GM21526 (cell line): ENCODE measurements around the gene KRT2.

Experiments used
- ATAC-seq: cut with Tn5 transposase; IDR thresholded peaks from one replicate; pipeline ENCODE4 v1.9.1; 2021; ENCODE audit warnings: moderate library complexity; ENCODE audit not compliant: unreplicated experiment, low FRiP score

The KRT2 gene

DNA sequence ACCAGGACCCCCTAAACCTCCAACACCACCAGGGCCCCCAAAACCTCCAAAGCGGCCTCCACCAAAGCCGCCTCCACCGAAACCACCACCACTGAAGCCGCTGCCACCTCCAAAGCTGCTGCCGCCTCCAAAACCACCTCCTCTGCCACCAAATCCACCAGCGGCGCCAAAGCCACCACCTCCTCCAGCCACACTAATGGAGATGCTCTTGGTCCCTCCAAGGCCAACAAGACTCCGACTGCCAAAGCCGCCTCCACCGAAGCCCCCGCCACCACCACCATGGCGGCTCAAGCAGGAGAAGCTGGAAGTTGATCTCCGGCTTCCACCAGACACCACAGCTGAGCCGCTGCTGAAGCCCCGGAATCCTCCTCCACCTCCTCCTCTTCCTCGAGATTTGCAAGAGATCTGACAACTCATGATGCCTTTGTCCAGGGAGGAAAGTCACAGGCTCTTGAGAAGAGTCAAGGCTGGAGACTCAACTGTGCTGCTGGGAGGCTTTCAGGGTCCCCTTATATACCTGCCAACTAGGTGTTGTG lies at the start of gene KRT2:
Gene KRT2, minus strand, starts transcription at position 486 of the 536 bp plus-strand sequence. Its CDS starts 69 bp downstream, at position 417.
- ATAC-seq, result no peak

- ATAC-seq, result no peak
Observed at GRCh38 chr12:52701281-52701680, 49.3 kb upstream of the KRT2 start.

GRCh38 chr12:52699960-52700359 lies 47.9 kb upstream of the KRT2 start:
- ATAC-seq, result no peak

GRCh38 chr12:52699373-52699772 lies 47.4 kb upstream of the KRT2 start:
- ATAC-seq, result no peak

DNA sequence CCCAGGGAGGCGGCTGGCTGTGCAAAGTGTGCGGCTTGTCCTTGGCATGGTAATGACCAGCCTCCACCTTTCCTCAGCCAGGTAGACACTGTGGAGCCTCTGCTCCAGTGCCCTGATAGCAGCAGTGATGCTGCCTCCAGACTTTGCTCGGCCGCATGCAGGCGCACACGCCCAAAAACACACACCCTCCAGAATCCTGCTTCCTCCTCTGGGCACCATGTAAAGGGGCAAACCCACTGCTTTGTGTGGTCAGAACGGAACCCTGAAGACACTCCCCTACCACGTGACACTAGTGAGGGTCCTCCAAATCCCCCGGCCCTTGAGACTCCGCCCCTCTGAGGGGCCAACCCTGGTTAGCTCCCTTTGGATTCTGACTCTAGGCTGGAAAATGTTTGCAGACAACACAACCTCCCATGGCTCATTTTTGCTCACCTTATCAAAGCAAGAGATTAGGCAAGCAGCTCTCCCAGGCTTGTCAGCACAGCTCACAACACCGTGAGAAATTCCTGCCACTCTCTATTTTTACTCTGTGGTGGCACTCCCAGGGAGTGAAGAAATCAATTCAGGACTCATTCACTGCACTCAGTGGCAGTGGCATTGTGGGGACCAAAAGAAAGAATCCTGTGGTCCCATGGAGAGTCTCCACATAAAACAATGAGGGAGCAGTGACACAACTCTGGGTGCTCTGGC lies 46.8 kb upstream of the KRT2 start:
- no peak for ATAC-seq

- ATAC-seq, result no peak
Observed at GRCh38 chr12:52697058-52697582, 45.1 kb upstream of the KRT2 start.

- no peak for ATAC-seq
Observed at GRCh38 chr12:52696588-52696987, 44.6 kb upstream of the KRT2 start.

GRCh38 chr12:52695039-52695438 lies 43.0 kb upstream of the KRT2 start:
- ATAC-seq, result no peak

- no peak for ATAC-seq
Observed at GRCh38 chr12:52694151-52694550, 42.1 kb upstream of the KRT2 start.

- no peak for ATAC-seq
Observed at GRCh38 chr12:52693261-52693660, 41.2 kb upstream of the KRT2 start.

- ATAC-seq, result no peak
Observed at GRCh38 chr12:52692254-52692653, 40.2 kb upstream of the KRT2 start.

DNA sequence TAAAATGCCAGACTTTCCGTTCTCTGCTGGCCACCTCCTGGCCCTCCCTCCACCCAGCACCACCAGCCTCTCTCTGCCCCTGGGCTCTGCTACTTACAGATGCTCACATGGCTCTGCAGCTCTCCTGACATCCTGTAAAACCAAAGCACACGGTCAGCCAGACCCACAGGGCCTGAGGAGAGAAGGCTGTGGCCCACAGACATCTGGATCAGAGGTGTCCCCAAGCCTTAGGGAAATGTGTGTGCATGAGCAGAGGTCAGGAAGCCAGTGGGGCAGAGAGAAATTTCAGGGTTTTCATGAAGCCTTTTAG lies 39.8 kb upstream of the KRT2 start:
- ATAC-seq, result no peak

DNA sequence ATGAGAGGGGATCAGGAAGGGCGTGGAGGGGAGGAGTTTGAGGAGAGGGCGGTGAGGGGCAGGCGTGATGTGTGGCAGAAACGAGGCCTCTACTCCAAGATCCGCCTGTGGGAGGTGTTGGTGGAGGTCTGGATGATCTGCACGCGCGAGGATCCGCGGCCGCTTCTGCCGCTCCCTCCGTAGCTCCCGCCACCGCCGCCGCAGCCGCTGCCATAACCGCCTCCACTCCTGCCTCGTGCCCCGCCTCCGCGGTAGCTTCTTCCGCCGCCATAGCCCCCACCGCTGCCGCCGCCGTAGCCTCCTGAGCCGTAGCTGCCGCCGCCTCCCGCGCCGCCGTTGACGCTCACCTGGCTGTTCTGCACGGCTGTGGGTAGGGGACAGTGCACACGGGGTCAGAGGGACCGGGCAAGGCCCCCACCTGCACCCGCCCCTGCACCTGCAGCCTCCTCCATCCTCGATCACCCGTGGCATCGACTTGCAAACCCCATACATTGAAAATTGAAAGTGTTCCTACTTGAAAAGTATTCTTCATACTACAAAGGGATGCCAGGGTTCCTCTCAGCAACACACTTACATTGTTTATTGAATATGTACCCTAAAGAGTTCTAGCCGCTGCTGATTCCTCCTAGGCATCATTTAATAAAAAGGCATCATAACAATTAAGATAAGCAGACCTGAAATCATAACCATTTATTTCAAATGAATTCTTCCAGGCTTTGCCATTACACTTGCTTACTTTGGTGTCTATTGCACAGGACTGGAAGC lies 39.2 kb upstream of the KRT2 start:
- ATAC-seq, result no peak

GRCh38 chr12:52690351-52691075 lies 38.5 kb upstream of the KRT2 start:
- ATAC-seq, result no peak

GRCh38 chr12:52689936-52690335 lies 37.9 kb upstream of the KRT2 start:
- ATAC-seq, result no peak

DNA sequence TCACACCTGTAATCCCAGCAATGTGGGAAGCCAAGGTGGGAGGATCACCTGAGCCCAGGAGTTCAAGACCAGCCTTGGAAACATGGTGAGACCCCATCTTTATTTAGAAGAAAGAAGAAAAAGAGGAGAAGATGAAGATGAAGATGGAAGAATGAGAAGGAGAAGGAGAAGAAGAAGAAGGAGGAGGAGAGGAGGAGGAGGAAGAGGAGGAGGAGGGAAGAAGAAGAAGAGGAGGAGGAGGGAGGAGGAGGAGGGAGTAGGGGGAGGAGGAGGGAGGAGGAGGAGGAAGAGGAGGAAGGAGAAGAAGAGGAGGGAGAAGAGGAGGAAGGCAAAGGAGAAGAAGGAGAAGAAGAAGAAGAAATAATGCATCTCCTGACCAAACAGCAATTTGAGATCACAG lies 37.2 kb upstream of the KRT2 start:
- no peak for ATAC-seq

DNA sequence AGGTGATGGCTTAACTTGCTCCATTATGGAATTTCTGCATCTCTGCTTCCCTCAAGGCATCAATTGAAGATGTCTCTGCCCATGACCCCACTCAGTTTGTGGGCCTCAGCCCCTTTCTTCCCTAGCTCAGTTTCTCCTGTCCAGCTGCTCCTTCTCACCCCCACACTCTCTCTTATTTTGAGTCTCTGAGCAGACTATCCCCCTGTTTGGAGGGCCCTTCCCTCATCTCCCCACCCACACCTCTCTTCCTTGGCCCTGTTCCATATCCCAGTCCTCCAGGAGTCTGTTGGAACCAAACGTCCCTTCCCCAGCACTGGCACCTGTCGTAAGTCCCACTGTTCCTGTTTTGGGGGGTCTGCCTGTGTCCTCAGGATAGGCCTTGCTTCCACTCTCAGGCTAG lies 36.5 kb upstream of the KRT2 start:
- no peak for ATAC-seq

- no peak for ATAC-seq
Observed at GRCh38 chr12:52687497-52688385, 35.7 kb upstream of the KRT2 start.

GRCh38 chr12:52686756-52687487 lies 34.9 kb upstream of the KRT2 start:
- no peak for ATAC-seq
